ENCODE data around the gene FHIT.

FHIT gene

DNA sequence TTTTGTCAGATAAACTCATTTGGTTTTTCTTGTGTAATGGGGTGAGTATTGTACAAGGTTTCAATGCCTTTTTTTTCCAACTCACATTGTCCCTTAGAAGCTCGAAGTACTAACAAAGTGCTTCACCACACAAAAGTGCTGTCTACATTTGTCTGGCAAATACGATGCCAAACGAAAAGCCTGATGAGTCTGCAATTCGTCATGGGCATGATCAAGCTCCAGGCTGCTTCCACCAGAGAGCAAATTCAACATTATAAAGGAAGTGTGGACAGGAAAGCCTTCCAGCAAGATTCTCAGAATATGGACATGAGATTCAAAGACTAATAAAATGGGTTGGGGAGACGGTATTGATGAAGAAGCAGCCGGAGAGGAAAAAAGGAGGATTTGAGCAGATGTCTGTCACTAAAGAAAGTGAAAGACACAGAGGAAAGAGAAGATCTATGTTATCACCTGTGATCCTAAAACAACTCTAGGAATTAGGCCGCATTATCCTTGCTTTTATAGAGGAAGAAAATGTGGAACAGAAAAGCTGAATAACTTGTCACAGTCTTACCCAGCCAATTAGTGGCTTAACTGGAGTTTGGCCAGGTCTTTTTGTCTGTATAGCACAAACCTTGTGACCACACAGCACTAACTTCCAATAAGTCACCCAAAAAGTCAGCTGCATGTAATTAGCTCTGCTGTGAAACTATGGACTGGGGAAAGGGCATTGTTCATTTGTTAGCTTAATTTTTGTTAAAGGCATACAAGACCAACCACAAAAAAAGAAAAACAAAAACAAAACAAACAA, 494.8 kb downstream of the FHIT start:
- DNase-seq: no peak

DNA sequence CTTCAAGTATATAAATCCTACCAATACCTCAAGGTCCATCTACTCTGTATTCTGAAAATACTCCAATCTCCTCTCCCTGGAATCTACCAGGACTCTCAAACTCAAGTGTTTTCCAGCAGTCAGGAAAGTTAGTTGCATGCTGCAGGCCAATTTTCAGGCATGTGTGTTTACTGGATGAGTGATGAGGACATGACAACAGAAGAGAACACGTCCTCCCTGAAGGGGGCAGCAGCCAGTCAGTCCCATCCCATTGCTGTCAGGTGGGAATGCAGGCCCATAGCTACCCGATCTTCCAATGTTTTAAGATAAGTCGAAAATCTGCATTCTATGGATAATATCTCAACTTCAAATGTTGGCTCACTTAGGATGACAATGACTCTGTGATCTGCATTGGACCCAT, 496.2 kb downstream of the FHIT start:
- DNase-seq: no peak

DNA sequence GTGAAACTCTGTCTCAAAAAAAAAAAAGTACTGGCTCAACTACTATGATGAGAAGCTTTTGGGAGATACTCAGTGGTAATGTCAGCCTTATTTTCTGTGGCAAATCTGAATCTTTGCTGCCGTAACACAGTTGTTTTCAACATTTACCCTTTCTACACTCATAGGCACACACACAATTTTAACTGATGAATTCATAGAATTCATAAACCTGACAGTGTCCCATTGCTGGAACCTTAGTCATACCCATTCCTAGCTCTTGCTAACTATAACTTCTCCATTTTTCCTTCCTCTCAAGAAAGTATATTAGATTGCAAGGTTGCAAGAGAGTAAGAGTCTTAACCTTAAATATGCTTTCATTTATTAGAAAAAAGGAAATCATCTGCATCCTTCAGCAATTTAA, 496.6 kb downstream of the FHIT start:
- DNase-seq: no peak

DNA sequence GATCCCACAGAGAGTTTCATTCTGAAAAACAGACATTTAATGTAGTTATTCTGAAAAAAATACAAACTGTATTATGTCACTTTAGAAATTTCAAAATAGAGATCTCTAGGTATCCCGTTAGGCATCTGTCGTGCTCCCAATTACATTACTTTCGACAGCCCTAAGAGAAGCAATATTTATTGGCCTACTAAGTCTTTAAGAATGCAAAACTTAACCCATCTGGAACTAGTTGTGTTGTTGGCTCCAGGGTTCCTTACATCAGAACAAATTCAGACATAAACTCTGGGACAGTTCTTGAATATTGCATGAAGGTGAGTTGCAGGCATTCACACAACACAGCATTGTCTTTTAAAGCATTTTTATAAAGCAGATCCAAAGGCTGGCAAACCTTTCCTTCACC, 498.4 kb downstream of the FHIT start:
- DNase-seq: no peak

DNA sequence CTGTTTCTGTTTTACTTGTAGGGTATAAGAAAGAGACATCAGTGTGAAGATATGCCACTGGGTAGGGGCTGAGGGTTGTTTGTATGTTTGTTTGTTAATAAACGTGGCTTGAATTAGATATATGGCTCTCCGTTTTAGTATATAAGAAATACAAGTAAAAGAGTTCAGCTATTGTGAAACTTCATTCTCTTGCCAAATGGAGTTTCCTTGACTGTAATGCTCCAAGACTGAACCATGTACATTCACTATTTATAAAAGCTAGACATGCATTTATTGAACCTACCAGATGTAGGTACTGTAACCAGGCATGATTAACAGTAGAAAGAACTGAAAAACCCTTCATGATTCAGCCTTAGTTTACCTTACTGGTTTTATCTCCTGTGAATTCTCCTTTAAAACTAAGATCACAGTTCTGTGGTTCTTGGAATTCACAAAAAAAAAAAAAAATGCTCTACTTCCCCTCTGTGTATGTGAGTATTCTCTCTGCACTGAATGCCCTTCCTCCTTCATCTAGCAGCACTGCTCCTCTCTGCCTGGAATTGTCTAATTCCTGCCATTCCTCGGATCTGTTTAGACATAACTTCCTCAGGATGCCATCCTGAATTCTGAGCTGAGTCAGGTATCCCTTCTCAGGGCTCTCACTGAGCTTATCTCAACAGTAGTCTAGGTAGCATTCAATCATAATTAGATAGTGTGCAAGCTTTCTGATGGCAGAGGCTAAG, 504.4 kb downstream of the FHIT start:
- no peak for DNase-seq

DNA sequence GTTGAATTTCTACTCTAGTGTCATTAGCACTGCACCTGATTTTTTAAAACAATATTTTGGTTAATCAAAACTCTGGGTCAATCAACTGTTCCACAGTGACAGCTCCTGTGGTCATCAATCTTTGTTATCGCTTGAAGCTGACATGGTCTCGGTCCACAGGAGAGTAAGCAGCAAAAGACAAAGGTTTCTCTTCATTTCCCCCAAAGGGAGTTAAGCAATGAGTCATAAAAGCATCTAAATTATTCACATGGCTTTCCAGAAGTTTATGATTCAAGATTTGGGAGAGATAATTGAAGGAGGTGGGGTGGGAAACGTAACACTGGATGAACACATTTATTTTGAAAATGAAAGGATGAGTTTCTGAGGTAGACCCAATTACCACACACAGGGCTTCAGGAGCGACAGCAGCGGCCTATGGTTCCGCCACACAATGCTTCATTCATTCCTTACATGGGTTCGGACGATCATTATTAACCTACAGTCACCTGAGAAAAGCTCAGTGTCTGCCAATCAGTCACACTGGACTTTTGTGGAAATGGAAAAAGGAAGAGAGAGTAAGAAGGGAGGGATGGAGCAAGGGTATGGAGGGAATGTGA, 505.1 kb downstream of the FHIT start:
- DNase-seq: no peak

DNA sequence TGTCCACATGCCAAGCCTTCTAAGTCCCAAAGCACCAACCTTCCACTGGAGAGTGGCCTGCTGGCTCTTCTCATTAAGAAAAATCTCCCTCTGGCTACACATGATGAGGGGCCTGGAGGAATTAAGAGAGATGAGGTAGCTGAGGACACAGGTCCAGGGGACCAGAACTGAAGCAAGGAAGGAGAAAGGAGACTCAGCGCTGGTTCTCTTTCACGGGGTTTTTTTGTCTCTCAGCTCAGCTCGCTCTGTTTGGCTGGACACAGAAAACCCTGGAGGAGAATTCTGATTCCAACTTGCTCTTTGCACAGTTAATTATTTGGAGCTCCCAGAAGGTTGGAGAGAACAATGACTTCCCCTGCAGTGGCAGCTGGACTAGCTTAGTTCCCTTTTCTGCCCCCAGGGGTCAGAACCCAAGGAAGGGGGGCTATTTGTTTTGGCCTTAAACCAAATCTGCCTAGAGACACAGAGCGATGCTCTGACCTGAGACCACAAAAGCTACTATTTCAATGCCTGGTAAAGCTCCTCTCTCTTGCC, 507.6 kb downstream of the FHIT start:
- no peak for DNase-seq

DNA sequence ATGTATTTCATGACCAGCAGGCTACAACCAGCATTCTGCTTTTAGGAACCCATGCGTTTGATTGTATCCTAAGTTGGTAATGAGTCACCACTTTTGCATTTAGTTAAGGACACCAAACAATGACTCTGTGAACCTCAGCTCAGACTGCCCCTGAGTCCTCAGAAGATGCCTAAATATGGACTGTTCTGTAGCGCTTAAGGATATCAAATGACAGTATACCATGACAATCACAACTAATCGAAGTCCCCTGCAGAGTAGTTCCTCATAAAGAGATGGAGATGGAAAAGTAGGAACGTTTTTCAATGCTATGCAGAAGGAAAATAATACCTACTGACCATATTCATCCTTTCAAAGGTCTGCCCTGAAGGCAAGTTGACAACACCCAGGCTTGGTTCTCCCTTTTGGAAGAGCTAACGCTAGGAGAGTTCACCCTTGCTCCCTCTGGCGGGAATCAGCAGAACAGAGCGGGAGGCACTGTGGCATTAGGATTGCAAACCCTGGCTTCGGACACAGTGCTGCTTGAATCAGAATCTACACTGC, 508.6 kb downstream of the FHIT start:
- DNase-seq: no peak

DNA sequence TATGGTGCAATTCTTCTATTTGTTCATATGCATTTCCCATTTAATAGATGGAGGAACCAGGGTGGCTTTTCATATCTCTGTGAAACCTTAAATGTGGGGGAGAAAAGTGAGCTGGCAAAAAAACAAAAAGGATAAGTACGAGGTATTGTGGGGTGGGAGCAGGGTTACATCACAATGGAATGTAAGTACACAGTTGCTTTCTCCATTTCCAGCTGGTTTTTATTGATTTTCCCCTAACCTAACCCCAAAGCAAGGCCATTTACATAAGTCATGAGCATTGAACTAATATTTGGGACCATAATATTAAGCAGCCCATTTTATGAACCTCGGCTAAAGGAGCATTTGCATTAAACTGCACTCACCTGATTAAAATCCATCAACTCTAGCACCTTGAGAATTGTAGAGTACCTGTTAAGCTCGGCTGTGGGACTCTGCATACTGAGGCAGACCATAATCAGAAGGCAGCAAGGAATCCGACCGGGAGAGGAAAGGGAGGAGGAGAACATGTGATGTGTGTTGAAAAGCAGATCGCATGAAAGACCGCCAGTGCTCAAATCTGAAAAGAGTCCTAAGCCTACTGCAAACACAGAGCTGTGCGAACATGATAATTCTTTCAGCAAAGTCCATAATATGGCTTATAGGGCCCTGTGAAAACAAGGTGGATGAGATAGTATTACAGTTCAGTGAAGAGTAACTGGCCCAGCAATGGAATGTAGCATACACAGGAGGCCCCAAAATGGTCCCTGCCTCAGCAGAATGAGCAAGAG, 513.4 kb downstream of the FHIT start:
- no peak for DNase-seq

DNA sequence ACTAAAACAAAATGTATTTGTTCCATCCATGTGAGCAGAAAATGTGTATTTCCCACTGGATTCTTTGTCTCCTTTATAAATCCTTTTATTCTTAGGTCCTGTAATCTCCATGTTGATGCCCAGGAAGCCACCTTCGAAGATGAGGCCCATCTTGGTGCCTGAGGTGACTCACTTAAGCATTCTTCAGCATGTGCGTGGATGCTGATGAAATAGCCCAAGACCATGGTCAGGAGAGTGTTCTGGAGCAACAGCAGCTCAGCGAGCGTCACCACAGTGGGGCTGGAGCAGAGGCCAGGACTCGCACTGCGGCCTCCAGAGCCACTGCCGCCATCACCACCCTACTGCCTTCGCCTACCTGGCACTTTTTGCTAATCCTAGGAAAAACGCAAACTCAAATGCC, 520.9 kb downstream of the FHIT start:
- DNase-seq: no peak

DNA sequence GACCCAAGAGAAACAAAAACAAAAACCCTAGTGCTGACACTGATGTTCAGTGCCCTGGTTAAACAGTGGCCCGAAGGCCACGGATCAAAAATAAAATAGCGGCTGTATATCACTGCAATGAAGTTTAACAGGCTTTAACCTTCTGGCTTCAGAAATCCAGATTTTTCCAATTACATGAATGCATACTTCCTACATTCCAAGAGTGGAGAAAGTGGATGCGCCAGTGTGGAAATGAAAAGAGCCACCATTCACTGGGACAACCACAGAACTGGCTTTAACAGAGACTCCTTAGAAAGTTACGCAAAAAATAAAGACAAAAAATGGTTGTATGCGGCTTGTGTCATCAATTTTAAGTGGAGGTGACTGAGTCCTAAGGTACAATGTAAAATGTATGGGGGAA, 522.2 kb downstream of the FHIT start:
- DNase-seq: no peak

DNA sequence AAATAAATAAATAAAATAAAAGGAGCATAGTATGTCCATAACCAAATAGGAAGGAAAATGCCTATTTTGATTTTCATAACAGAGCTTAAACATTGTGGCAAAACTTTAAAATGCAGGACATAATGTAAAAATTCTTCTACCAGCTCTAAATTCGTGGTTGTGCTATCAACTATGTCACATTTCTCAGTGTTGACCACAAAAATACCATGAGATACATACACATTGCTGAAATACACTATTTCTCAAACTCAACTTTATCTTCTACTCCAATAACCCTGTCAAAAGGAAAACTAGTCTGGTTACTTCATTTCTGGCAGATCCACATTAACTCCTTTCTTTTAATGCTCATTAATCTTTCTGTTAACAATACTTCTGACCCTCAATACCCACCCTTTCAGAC, 523.2 kb downstream of the FHIT start:
- no peak for DNase-seq

DNA sequence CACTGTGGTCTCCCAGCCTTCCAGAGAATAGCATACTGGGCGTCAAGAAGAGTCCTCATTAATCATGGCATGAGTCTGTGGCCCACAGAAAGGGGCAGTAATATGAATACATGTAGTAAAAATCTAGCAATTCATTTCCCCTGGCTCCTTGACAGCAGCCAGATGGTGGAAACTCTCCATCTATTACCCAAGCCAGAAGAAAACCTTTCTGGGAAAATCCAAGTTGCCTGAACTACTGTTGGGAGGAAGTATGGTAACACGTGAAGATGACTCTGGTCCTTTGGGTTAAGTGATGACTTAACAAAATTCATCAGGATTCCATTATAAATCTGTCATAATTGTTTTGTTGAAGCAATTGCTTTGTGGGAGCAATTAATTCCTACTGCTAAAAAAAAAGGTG, 530.5 kb downstream of the FHIT start:
- DNase-seq: no peak

DNA sequence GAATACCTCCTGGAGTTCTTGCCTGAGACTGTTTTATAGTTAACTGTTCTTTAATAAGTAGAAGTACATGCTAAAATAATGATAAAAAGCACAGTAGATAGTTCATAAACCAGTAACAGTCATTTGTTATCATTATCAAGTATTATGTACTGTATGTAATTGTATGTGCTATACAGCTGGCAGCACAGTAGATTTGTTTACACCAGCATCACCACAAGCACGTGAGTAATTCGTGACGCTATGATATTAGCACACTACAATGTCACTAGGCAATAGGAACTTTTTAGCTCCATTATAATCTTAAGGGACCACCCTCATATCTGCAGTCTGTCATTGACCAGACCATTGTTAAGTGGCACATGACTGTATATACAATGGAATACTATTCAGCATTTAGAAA, 534.7 kb downstream of the FHIT start:
- DNase-seq: no peak

DNA sequence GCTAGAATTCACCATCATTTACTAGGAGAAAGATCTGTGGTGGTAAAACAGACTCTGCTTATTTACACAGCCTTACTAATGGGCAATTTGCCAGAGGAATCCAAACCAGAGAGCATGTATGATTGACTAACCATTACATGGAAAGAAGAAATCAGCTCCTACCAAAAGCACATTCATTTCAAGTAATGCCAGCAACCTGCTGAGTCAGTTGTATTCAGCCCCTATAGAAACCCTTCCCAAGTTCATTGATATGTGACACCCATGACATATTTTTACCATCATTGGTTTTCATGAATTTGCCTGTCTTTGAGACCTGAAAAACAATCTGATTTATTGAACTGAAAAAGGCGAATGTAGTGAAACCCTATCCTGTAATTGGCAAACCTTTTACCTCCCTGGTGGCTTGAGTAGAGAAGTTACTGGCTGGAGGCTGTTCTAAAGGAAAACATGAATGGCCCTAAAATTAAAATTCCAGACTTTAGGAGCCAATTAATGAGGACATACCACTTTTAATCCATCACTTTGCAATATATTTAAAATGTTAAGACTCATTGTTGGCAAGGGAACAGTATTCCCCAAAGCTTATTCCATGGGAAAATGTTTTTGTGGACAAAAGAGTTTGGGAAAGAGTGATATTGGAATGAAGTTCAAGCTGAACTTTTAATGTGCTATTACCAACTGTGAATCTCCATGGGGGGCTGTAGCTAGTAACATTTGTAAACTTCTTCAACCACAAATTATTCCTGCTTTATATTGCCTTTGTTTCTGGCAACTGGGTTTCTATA, 542.9 kb downstream of the FHIT start:
- DNase-seq: no peak

DNA sequence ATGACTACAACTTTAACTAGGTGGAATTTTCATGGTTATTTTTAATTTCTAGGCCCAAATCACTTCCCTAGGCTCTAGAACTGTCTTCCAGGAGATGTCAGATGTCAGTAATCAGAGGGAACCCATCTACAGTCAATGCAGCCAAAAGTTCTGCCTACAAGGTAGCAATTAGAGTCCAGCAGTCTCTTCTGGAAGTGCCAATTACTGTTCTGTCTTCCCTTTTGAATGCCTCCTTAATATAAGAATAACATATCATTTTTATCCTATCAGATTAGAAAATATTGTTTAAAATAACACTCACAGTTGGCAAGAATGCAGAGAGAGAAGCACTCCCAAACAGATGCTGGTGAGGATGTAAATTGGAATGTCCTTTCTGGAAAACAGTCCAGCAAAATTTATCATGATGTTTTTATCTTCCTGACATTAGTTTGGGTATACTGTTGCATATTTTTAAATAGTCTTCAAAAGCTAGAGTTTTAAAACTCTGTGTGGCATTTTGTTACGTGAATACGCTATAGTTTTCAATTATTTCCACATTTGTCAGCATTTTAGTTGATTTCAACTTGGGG, 543.7 kb downstream of the FHIT start:
- DNase-seq: no peak

DNA sequence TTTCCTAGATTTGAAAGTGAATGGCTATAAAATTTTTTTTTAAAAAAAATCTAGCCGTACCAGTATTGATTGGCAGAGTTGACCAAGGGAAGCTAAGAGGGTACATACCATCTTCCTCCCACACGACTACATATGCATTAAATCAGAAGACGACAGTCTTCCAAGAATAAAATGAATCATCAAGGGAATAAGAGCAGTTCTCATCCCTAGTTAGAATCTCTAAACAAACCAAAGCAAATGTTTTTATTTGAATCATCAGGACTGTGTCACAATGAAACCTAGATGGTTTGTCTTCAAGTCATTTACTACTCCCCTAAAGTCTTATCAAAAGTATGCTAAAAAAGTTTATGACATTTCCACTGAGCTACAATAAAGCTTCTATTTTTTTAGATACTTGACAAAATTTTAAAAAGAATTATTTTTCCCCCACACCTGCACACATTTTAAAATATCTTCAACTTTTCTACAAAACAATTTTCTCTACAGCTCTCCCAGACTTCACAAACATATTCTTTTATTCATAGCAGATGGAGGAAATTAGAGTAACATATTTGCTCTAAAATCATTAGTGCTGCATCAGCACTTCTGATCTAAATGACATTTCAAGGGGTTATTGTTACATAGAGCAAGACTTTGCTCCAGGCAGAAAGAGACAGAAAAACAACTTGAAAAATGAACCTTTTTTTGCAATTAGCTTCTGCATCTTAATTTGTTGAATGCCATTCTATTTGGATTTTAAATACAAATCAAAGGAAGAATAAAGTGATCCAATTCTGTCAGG, 547.1 kb downstream of the FHIT start:
- DNase-seq: no peak

DNA sequence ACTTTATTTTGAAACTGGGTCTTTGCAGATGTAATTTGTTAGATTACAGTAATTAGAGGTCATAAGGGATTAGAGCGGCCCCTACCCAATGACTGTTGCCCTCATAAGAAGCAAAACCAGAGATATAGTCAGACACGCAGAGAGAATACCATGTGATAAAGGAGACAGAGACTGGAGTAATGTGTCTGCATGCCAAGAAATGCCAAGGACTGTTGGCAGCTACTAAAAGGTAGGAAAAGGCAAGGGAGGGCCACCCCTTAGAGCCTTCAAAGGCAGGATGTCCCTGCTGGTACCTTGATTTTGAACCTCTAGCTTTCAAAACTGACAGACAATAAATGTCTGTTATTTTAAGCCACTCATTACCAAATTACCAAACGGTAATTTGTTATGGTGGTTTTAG, 548.2 kb downstream of the FHIT start:
- no peak for DNase-seq

DNA sequence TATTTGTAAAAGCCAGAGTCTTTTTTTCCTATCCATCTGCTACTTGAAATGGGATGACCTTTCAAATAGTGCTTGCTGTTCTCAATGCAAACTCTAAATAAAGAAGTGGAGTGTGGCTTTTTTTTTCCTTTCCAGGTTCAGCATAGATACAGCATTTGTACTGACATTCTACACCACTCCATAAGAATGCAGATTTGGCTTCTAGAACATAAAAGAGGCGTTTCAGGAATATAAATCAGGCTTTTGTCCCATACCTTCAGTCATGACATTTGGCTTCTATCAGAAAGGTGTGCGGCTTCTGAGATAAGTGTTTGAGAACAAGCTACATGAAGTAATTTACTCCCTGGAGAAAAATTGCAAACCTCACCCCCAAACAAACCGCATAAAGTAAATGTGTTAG, 553.1 kb downstream of the FHIT start:
- DNase-seq: no peak

DNA sequence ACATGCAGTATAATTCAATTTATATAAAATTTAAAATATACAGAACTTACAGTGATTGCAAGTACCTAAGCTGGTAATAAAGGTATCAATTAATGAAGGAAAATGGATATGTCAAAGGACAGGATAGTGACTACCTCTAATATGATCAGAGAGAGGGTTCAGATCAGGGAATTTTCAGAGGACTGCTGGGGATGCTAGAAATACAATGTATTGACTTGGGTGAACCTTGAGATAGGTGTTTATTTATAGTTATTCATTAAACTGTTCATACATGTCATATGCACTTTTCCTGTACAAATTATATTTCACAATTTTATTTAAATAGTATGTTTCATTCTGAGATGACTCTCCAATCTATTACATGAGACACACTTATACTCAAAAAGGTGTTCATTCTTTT, 554.1 kb downstream of the FHIT start:
- no peak for DNase-seq

Data from activated CD8-positive, alpha-beta memory T cell treated with anti-CD3 and anti-CD28 coated beads, Interleukin-2, amount 50 U/mL, for 4 hours (primary cell).